Measurements from ENCODE around the gene GPRIN1. TPM values are rescaled to one million over a fixed set of nuclear protein-coding genes. Genes with fewer than 3 reads are reported as not detected.

The GPRIN1 gene
- total RNA-seq, 1 experiment from 2014 or later = 8.5 TPM

DNA sequence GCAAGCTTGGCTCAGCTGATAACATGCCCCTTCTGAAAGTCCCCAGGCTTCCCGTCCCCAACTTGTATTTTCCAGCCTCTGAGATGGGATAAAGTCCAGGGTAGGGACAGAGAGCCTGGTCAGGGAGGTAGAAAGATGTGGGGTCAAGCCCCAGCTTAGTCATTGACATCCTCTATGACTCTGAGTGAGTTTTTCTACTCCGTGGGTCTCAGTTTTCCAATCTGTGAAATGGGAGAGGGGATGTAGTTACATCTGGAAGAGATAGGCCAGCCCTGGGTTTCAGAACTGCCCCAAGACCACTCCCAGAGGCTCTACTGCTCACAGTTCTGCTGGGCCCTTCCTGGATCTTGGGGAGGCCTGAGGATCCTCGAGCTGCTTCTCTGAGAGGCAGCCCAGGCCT lies 3.1 kb downstream of the GPRIN1 start (continued):
- TF ChIP-seq ERG (CRISPR knock-in tag; IDR thresholded peaks at IDR 0.05) (no peak), PRDM15 (CRISPR knock-in tag; IDR thresholded peaks at IDR 0.05) (no peak), OVOL2 (CRISPR knock-in tag; IDR thresholded peaks at IDR 0.05; ENCODE audit: borderline replicate concordance) (no peak), ELF4 (CRISPR knock-in tag; IDR thresholded peaks at IDR 0.05; ENCODE audit: low read depth) (no peak), ZSCAN18 (CRISPR knock-in tag; IDR thresholded peaks at IDR 0.05) (no peak), ZNF121 (CRISPR knock-in tag; IDR thresholded peaks at IDR 0.05) (no peak), CTCF (IDR thresholded peaks at IDR 0.05) (no peak), FOXP1 (CRISPR knock-in tag; IDR thresholded peaks at IDR 0.05; ENCODE audit: borderline replicate concordance) (no peak), GABPB1 (CRISPR knock-in tag; IDR thresholded peaks at IDR 0.05) (no peak), JAZF1 (CRISPR knock-in tag; IDR thresholded peaks at IDR 0.05) (no peak), PRRX2 (CRISPR knock-in tag; IDR thresholded peaks at IDR 0.05) (no peak)
- TF ChIP-seq, protein P1, sequence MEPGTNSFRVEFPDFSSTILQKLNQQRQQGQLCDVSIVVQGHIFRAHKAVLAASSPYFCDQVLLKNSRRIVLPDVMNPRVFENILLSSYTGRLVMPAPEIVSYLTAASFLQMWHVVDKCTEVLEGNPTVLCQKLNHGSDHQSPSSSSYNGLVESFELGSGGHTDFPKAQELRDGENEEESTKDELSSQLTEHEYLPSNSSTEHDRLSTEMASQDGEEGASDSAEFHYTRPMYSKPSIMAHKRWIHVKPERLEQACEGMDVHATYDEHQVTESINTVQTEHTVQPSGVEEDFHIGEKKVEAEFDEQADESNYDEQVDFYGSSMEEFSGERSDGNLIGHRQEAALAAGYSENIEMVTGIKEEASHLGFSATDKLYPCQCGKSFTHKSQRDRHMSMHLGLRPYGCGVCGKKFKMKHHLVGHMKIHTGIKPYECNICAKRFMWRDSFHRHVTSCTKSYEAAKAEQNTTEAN (CRISPR knock-in tag; IDR thresholded peaks at IDR 0.05) = no peak
- TF ChIP-seq, protein P2, sequence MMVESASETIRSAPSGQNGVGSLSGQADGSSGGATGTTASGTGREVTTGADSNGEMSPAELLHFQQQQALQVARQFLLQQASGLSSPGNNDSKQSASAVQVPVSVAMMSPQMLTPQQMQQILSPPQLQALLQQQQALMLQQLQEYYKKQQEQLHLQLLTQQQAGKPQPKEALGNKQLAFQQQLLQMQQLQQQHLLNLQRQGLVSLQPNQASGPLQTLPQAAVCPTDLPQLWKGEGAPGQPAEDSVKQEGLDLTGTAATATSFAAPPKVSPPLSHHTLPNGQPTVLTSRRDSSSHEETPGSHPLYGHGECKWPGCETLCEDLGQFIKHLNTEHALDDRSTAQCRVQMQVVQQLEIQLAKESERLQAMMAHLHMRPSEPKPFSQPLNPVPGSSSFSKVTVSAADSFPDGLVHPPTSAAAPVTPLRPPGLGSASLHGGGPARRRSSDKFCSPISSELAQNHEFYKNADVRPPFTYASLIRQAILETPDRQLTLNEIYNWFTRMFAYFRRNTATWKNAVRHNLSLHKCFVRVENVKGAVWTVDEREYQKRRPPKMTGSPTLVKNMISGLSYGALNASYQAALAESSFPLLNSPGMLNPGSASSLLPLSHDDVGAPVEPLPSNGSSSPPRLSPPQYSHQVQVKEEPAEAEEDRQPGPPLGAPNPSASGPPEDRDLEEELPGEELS (CRISPR knock-in tag; IDR thresholded peaks at IDR 0.05) = no peak

GRCh38 chr5:176606032-176606431 lies 3.9 kb downstream of the GPRIN1 start:
- DNase-seq (ENCODE audit: low spot score) (no peak), ATAC-seq (no peak)
- no peaks in the 10 kb centered on the region for H3K36me3 Mint-ChIP-seq
- peaks cover 22% of the 10 kb centered on the region for H3K4me1 Mint-ChIP-seq
- no peaks in the 10 kb centered on the region for H3K9me3 Mint-ChIP-seq
- POLR2A ChIA-PET = no interaction called here
- H3K4me3 Mint-ChIP-seq = no peak overlapping the region
- H3K27me3 Mint-ChIP-seq (ENCODE audit: low read depth) = peaks cover 19% of the 10 kb centered on the region
- no peak overlapping the region for H3K27ac Mint-ChIP-seq
- CTCF ChIA-PET = interaction anchor here (0.8 to 1.8 kb wide), 6 partner anchors 8 to 189 kb away, joined by 3 to 7 read pairs (median 4); partner anchors contain the start of genes CLTB, EIF4E1B and SNCB
- TF ChIP-seq ZNF121 (CRISPR knock-in tag; IDR thresholded peaks at IDR 0.05) = no peak
- TF ChIP-seq JAZF1 (CRISPR knock-in tag; IDR thresholded peaks at IDR 0.05) = no peak
- no peak for TF ChIP-seq NFE2L1 (CRISPR knock-in tag; IDR thresholded peaks at IDR 0.05)
- no peak for TF ChIP-seq ZNF232 (CRISPR knock-in tag; IDR thresholded peaks at IDR 0.05)
- TF ChIP-seq ZNF396 (CRISPR knock-in tag; IDR thresholded peaks at IDR 0.05; ENCODE audit: borderline replicate concordance) = no peak
- no peak for TF ChIP-seq ZNF512 (CRISPR knock-in tag; IDR thresholded peaks at IDR 0.05; ENCODE audit: borderline replicate concordance)
- no peak for TF ChIP-seq EMX1 (CRISPR knock-in tag; IDR thresholded peaks at IDR 0.05)
- no peak for TF ChIP-seq IRF2 (CRISPR knock-in tag; IDR thresholded peaks at IDR 0.05; ENCODE audit: borderline replicate concordance, low read depth)
- TF ChIP-seq NR3C1 (CRISPR knock-in tag; conservative IDR thresholded peaks at IDR 0.05; ENCODE audit: low read depth) = no peak
- TF ChIP-seq FOXK1 (CRISPR knock-in tag; IDR thresholded peaks at IDR 0.05) = no peak
- no peak for TF ChIP-seq PREB (CRISPR knock-in tag; IDR thresholded peaks at IDR 0.05; ENCODE audit: borderline replicate concordance)
- TF ChIP-seq ZMAT4 (CRISPR knock-in tag; IDR thresholded peaks at IDR 0.05) = no peak

Data from WTC11 (cell line).